ENCODE data around the gene SLC24A4. TPM values are rescaled to one million over a fixed set of nuclear protein-coding genes. Genes with fewer than 3 reads are reported as not detected.

SLC24A4 gene
- total RNA-seq, 4 donors from 2014 or later = 0.81 to 3.6 (median 1.4) TPM

- no peaks in the 10 kb centered on the region for H3K9me3 ChIP-seq
- TF ChIP-seq EP300 (IDR thresholded peaks at IDR 0.05) (no peak), CTCF (IDR thresholded peaks at IDR 0.05) (no peak), POLR2AphosphoS5 (IDR thresholded peaks at IDR 0.05) (no peak)
- no peaks in the 10 kb centered on the region for H3K36me3 ChIP-seq
- H3K4me1 ChIP-seq = peaks cover 0 to 40% (median 7%) of the 10 kb centered on the region in 3 donors
- no peaks in the 10 kb centered on the region for H3K27me3 ChIP-seq
- 47% methylated on average over 3 of the region's 17 CpGs; no CpG with 5 or more reads in 1 of the 2 donors for WGBS, 2 donors (ENCODE audit: low coverage in 1 of 2)
- peak overlapping the region in 3 of 4 donors; percentile 21 to 59 (median 57) for H3K27ac ChIP-seq
- no peak overlapping the region for H3K4me3 ChIP-seq
- peak; percentile 63 for ATAC-seq
Measured at GRCh38 chr14:92549105-92549858, 226.3 kb downstream of the SLC24A4 start.

GRCh38 chr14:92549859-92550230 is 226.9 kb downstream of the SLC24A4 start:
- peaks cover 0 to 44% (median 7%) of the 10 kb centered on the region in 3 donors for H3K4me1 ChIP-seq
- H3K27ac ChIP-seq = peak overlapping the region in 3 of 4 donors; percentile 21 to 59 (median 57)
- 0 to 20% methylated on average over 1 of the region's 7 CpGs for WGBS, 2 donors (ENCODE audit: low coverage in 1 of 2)
- TF ChIP-seq POLR2AphosphoS5 (IDR thresholded peaks at IDR 0.05) = peak; percentile 72
- no peak for TF ChIP-seq POLR2A (IDR thresholded peaks at IDR 0.05)
- TF ChIP-seq CTCF (IDR thresholded peaks at IDR 0.05) = no peak
- no peak for TF ChIP-seq EP300 (IDR thresholded peaks at IDR 0.05)
- no peaks in the 10 kb centered on the region for H3K27me3 ChIP-seq
- H3K9me3 ChIP-seq = no peaks in the 10 kb centered on the region
- no peak overlapping the region for H3K4me3 ChIP-seq
- no peaks in the 10 kb centered on the region for H3K36me3 ChIP-seq
- ATAC-seq = peak; percentile 79

Other genes with a start within 250 kb of the SLC24A4 start
- 10 to 100 TPM; 43.1 to 63.0 (median 54.1) TPM for gene ATXN3, start 216.6 kb upstream of the SLC24A4 start, total RNA-seq
- gene NDUFB1, start 201.5 kb upstream of the SLC24A4 start, total RNA-seq = 100 to 1,000 TPM; 258 to 481 (median 412) TPM
- 10 to 100 TPM; 32.8 to 62.4 (median 39.3) TPM for gene CPSF2, start 201.2 kb upstream of the SLC24A4 start, total RNA-seq
- 10 to 100 TPM; 13.5 to 22.2 (median 16.2) TPM for gene RIN3, start 190.6 kb downstream of the SLC24A4 start, total RNA-seq